Measurements from ENCODE around the gene TCL1B. TPM values are rescaled to one million over a fixed set of nuclear protein-coding genes. Genes with fewer than 3 reads are reported as not detected.
A peak's percentile ranks its signal among the peaks of the same experiment; 100 is the strongest.
"Not testable (repeated sequence)": the region's sequence is repeated elsewhere in the genome, so short reads cannot be mapped to it uniquely, and the experiment has no call there.

TCL1B gene
- total RNA-seq, 3 donors from 2014 or later, result not detected

GRCh38 chr14:95701846-95702221 lies 15.6 kb downstream of the TCL1B start:
- Mint-ChIP-seq H3K4me1 (ENCODE audit: low read depth) (peaks cover 2% of the 10 kb centered on the region), H3K9me3 (no peaks in the 10 kb centered on the region), H3K4me3 (no peak overlapping the region), H3K27me3 (ENCODE audit: low read depth) (peaks cover 25% of the 10 kb centered on the region), H3K36me3 (ENCODE audit: insufficient read depth) (no peaks in the 10 kb centered on the region)
- ATAC-seq (no peak), DNase-seq (no peak)

- no peak overlapping the region for H3K4me3 Mint-ChIP-seq
- peaks cover 20% of the 10 kb centered on the region for H3K27me3 Mint-ChIP-seq (ENCODE audit: low read depth)
- H3K9me3 Mint-ChIP-seq, result no peaks in the 10 kb centered on the region
- DNase-seq, result no peak
- H3K36me3 Mint-ChIP-seq (ENCODE audit: insufficient read depth), result no peaks in the 10 kb centered on the region
- peaks cover 5% of the 10 kb centered on the region for H3K4me1 Mint-ChIP-seq (ENCODE audit: low read depth)
- ATAC-seq, result no peak
Measured at GRCh38 chr14:95703341-95703740, 17.1 kb downstream of the TCL1B start.

- no peak for ATAC-seq
- Mint-ChIP-seq H3K27me3 (ENCODE audit: low read depth) (peaks cover 20% of the 10 kb centered on the region), H3K9me3 (no peaks in the 10 kb centered on the region), H3K4me1 (ENCODE audit: low read depth) (peaks cover 5% of the 10 kb centered on the region), H3K4me3 (no peak overlapping the region), H3K36me3 (ENCODE audit: insufficient read depth) (no peaks in the 10 kb centered on the region)
- DNase-seq, result no peak
Measured at GRCh38 chr14:95703805-95704204, 17.6 kb downstream of the TCL1B start.

- ATAC-seq (no peak), DNase-seq (no peak)
- no peaks in the 10 kb centered on the region for H3K36me3 Mint-ChIP-seq (ENCODE audit: insufficient read depth)
- H3K4me3 Mint-ChIP-seq, result no peak overlapping the region
- H3K9me3 Mint-ChIP-seq, result no peaks in the 10 kb centered on the region
- peaks cover 25% of the 10 kb centered on the region for H3K27me3 Mint-ChIP-seq (ENCODE audit: low read depth)
- H3K4me1 Mint-ChIP-seq (ENCODE audit: low read depth), result peaks cover 5% of the 10 kb centered on the region
Measured at GRCh38 chr14:95705518-95705917, 19.3 kb downstream of the TCL1B start.

GRCh38 chr14:95707327-95707726 lies 21.1 kb downstream of the TCL1B start:
- H3K27me3 Mint-ChIP-seq (ENCODE audit: low read depth), result peaks cover 26% of the 10 kb centered on the region
- H3K9me3 Mint-ChIP-seq, result no peaks in the 10 kb centered on the region
- no peak overlapping the region for H3K4me3 Mint-ChIP-seq
- ATAC-seq (no peak), DNase-seq (no peak)
- H3K4me1 Mint-ChIP-seq (ENCODE audit: low read depth), result peaks cover 5% of the 10 kb centered on the region
- no peaks in the 10 kb centered on the region for H3K36me3 Mint-ChIP-seq (ENCODE audit: insufficient read depth)

GRCh38 chr14:95710106-95710505 lies 23.9 kb downstream of the TCL1B start:
- peaks cover 3% of the 10 kb centered on the region for H3K4me1 Mint-ChIP-seq (ENCODE audit: low read depth)
- DNase-seq (no peak), ATAC-seq (no peak)
- no peaks in the 10 kb centered on the region for H3K9me3 Mint-ChIP-seq
- peaks cover 26% of the 10 kb centered on the region for H3K27me3 Mint-ChIP-seq (ENCODE audit: low read depth)
- no peak overlapping the region for H3K4me3 Mint-ChIP-seq
- H3K36me3 Mint-ChIP-seq (ENCODE audit: insufficient read depth), result no peaks in the 10 kb centered on the region

- Mint-ChIP-seq H3K36me3 (ENCODE audit: insufficient read depth) (no peaks in the 10 kb centered on the region), H3K27me3 (ENCODE audit: low read depth) (peaks cover 21% of the 10 kb centered on the region), H3K4me1 (ENCODE audit: low read depth) (peaks cover 3% of the 10 kb centered on the region), H3K4me3 (peak overlapping the region; percentile 47), H3K9me3 (no peaks in the 10 kb centered on the region)
- DNase-seq (no peak), ATAC-seq (no peak)
Measured at GRCh38 chr14:95711476-95712176, 25.4 kb downstream of the TCL1B start.

GRCh38 chr14:95712398-95712797 lies 26.2 kb downstream of the TCL1B start:
- Mint-ChIP-seq H3K36me3 (ENCODE audit: insufficient read depth) (no peaks in the 10 kb centered on the region), H3K9me3 (no peaks in the 10 kb centered on the region), H3K4me1 (ENCODE audit: low read depth) (peaks cover 3% of the 10 kb centered on the region), H3K4me3 (peak overlapping the region; percentile 64), H3K27me3 (ENCODE audit: low read depth) (peaks cover 21% of the 10 kb centered on the region)
- ATAC-seq (no peak), DNase-seq (no peak)

GRCh38 chr14:95713596-95714371 lies 27.6 kb downstream of the TCL1B start, which contains the start of gene TCL1A:
TCL1A (minus strand) TSS chr14:95714125; CDS start chr14:95714066, 59 bp downstream.
- peak within 1 kb of the TSS; percentile 75 for H3K4me3 Mint-ChIP-seq
- H3K4me1 Mint-ChIP-seq (ENCODE audit: low read depth), result no peaks in the 10 kb centered on the region
- DNase-seq (no peak), ATAC-seq (no peak)
- peaks cover 25% of the 10 kb centered on the region for H3K27me3 Mint-ChIP-seq (ENCODE audit: low read depth)
- H3K36me3 Mint-ChIP-seq (ENCODE audit: insufficient read depth), result no peaks in the 10 kb centered on the region
- no peaks in the 10 kb centered on the region for H3K9me3 Mint-ChIP-seq

- Mint-ChIP-seq H3K4me1 (ENCODE audit: low read depth) (no peaks in the 10 kb centered on the region), H3K36me3 (ENCODE audit: insufficient read depth) (no peaks in the 10 kb centered on the region), H3K4me3 (no peak overlapping the region), H3K27me3 (ENCODE audit: low read depth) (peaks cover 31% of the 10 kb centered on the region), H3K9me3 (peaks cover 16% of the 10 kb centered on the region)
- DNase-seq, result no peak
- no peak for ATAC-seq
Measured at GRCh38 chr14:95722525-95723190, 36.4 kb downstream of the TCL1B start.

GRCh38 chr14:95725685-95726336 lies 39.6 kb downstream of the TCL1B start:
- peaks cover 16% of the 10 kb centered on the region for H3K9me3 Mint-ChIP-seq
- H3K4me1 Mint-ChIP-seq (ENCODE audit: low read depth), result no peaks in the 10 kb centered on the region
- H3K27me3 Mint-ChIP-seq (ENCODE audit: low read depth), result peaks cover 51% of the 10 kb centered on the region
- H3K36me3 Mint-ChIP-seq (ENCODE audit: insufficient read depth), result no peaks in the 10 kb centered on the region
- no peak for ATAC-seq
- no peak for DNase-seq
- no peak overlapping the region for H3K4me3 Mint-ChIP-seq

GRCh38 chr14:95727056-95727700 lies 41.0 kb downstream of the TCL1B start:
- Mint-ChIP-seq H3K9me3 (peaks cover 12% of the 10 kb centered on the region), H3K4me1 (ENCODE audit: low read depth) (no peaks in the 10 kb centered on the region), H3K36me3 (ENCODE audit: insufficient read depth) (no peaks in the 10 kb centered on the region), H3K4me3 (no peak overlapping the region), H3K27me3 (ENCODE audit: low read depth) (peaks cover 61% of the 10 kb centered on the region)
- ATAC-seq, result no peak
- no peak for DNase-seq

GRCh38 chr14:95729402-95730028 lies 43.3 kb downstream of the TCL1B start:
- not testable (repeated sequence) for H3K9me3 Mint-ChIP-seq; H3K4me1 Mint-ChIP-seq (ENCODE audit: low read depth); H3K36me3 Mint-ChIP-seq (ENCODE audit: insufficient read depth)

More at GRCh38 chr14:95729402-95730028, 43.3 kb downstream of the TCL1B start:
- ATAC-seq, H3K4me3 Mint-ChIP-seq, DNase-seq: not testable (repeated sequence)
- peaks cover 54% of the 10 kb centered on the region for H3K27me3 Mint-ChIP-seq (ENCODE audit: low read depth)
